ENCODE data around the gene ST6GALNAC3.
"Not testable (repeated sequence)": the region's sequence is repeated elsewhere in the genome, so short reads cannot be mapped to it uniquely, and the experiment has no call there.

The ST6GALNAC3 gene

GRCh38 chr1:76209238-76209637 lies 134.7 kb downstream of the ST6GALNAC3 start:
- no peak for DNase-seq

GRCh38 chr1:76209648-76210047 lies 135.1 kb downstream of the ST6GALNAC3 start:
- DNase-seq = no peak

DNA sequence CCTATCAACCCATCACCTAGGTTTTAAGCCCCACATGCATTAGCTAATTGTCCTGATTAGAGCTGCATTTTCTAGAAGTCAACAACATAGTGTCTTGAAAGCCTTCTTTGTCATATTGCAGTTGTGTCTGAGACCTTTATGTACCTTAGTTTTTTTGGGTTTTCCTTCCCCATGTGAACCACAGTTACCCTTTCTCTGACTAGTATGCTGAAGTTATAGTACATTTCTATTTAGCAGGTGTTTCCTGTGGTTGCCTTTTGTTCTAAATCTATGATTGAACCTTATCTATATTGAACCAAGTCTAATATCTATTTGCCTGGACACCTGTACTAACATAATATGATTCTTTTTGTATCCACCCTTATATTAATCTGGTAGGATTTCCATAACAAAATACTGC lies 135.6 kb downstream of the ST6GALNAC3 start:
- no peak for DNase-seq

GRCh38 chr1:76218888-76219287 lies 144.3 kb downstream of the ST6GALNAC3 start:
- DNase-seq = no peak

DNA sequence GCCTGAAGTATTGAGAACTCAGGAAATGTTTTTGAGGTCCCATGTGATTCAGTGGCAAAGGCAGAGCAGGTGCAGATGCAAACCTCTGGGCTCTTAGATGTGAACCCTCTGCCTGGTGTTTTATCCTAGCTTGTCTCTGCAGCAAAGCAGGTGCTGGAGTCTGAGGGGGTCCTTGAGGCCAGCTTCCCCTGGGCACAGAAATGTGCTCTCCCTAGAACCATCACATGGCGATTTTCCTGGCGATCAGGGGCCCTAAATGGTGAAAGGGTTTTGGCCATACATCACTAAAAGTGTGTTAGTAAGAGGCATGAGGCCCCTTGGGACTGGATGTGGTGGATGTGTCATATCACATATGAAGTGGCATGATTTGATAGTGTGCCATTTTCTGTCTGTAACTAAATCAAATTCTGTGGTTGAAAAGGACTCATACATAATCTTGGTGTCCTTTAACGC lies 144.8 kb downstream of the ST6GALNAC3 start:
- no peak for DNase-seq

GRCh38 chr1:76224752-76225151 lies 150.2 kb downstream of the ST6GALNAC3 start:
- DNase-seq = no peak

DNA sequence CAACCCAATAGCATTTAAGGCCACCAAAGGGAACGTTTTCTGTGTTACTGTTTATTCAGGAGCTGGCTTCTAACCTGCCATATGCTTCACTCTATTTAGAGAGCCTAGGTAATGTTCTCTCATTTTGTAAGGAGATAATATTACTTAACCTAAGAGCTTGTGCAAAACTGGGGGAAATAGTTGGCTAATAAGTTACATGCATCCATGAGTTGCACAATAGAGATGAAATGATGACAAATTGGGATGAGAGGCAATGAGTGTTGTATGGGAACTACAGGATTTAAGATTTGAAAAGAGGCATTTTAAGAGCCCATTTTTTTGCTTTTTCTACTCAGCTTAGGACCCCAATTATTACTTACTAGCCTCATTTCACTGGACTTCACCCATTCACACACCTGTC lies 151.0 kb downstream of the ST6GALNAC3 start:
- DNase-seq = no peak

DNA sequence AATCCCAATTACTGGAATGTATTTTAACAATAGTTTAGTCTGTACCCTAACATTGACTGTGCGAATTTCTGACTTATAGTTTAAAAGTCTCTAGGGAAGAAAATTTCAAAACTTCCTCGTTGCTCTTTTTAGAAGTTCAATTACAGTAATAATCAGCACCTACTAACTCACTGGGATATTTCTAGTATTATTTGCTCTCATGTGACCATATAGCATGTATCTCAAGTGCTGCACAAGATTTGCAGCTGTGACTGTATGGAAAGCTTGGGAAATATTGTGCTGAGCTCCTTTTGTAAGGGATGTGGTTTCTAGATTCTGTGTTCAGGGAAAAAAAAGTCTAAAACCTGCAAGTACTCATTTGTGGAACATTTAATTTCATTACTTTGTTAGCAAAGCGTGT lies 153.1 kb downstream of the ST6GALNAC3 start:
- DNase-seq = no peak

DNA sequence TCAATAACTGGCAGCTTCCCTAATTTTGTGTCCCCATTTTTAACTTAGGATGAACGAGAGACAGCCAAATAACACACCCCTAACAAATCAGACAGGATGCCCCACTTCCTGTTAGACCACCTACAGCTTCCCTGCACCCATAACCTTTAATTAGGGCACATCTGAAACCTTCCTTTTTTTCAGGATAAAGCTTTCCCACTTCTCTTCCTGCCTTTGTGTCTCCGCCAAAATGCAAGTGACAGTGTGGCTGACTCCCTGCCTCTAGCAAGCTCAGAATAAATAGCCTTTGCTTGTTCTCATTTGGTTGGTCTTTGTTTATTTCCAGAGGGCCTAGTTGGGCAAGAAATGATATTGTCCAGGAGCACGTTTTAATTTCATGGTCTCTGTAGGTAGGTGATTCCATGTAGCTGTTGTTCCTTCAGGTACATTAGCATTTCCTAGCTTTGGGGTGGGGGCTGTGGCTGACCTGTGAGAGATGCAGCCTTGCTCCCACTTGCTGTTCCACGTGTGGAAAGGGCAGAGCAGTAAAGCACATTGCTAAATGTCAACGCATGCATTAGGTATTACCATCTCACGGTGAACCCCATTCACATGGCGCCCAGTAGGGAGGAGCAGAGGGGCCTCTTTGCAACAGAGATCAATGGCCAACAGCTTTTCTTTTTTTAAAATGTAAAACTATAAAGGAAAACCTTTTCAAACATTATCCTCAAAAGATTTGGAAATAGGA lies 154.9 kb downstream of the ST6GALNAC3 start:
- DNase-seq = no peak

DNA sequence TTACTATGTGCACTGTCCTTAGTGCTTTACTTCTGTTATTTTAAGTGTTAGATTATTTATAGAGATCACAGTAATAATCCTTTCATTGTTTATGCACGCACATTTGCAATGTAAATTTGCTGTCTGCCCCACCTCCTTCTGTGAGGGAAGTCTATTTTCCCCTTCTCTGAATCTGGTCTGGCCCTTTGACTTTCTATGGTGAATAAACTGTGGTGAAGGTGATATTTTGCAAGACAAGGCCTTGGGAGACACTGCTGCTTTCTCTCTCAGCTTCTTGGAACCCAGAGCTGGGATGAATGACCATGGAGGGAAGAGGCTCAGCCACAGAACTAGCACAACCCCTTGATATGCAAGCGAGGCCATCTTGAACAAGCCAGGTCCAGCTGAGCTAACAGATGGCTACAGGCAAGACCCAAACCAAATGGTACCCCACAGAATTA lies 156.3 kb downstream of the ST6GALNAC3 start:
- no peak for DNase-seq

DNA sequence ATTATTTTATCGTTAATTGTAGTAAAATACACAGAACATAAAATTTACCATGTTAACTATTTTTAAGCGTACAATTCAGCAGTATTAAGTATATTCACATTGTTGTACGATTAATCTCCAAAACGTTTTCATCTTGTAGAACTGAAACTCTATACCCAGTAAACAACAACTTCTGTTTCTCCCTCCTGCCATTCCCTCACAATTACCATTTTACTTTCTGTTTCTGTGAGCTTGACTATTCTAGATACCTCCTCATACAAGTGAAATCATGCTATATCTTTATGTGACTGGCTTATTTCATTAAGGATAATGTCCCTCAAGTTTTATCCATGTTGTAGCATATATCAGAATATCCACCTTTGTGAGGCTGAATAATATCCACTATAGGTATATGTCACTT lies 156.8 kb downstream of the ST6GALNAC3 start:
- peak; percentile 38 for DNase-seq

DNA sequence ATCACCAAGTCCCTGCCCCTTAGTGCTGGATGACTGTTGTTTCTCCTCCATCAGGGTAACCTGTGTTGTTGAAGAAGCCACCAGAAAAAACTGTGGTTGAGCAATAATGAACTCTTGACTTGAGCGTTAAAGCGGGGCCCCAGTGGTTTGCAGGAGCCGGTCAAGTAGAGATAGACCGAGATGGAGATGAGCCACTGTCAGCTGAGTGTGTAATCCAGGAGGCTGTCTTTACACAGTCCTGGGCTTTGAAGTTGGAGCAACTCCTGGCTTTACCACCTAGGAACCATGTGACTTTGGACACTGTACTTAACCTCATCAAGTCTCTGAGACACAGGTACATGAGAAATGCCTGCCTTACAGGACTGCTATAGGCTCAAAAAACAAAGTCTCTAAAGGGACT lies 158.1 kb downstream of the ST6GALNAC3 start:
- DNase-seq = no peak

DNA sequence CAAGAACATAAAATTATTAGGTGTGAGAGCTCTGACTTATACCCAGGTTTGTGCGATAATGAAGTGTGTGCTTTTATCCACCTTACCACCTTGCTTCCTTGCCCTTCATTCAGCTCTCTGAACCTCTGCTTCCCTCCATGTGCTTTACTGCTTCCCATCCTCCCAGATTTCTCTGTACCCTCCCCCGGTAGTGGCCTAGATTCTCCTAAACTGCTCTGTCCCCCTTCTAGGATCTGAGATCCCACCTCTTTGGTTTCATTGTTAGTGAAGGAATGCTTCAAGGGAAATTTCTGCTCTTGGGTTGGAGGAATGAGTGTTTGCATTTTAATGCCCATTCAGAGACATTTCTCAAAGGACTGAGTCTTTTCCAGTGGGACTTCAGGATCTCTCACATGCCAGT lies 159.5 kb downstream of the ST6GALNAC3 start:
- DNase-seq = no peak

DNA sequence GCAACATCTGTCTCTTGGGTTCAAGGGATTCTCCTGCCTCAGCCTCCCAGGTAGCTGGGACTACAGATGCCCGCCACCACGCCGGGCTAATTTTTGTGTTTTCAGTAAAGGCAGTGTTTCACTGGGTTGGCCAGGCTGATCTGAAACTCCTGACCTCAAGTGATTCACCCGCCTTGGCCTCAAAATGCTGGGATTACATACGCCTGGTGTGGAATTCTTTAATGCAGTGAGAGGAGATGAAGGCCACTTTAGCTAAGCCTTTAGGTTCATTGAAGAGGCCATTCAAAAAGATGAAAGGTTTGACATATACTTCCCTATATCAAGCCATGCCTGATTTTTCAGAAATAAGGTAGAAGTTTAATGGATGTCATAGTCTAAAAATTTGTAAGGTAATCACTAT lies 162.7 kb downstream of the ST6GALNAC3 start:
- no peak for DNase-seq

GRCh38 chr1:76238094-76238628 lies 163.6 kb downstream of the ST6GALNAC3 start:
- no peak for DNase-seq

DNA sequence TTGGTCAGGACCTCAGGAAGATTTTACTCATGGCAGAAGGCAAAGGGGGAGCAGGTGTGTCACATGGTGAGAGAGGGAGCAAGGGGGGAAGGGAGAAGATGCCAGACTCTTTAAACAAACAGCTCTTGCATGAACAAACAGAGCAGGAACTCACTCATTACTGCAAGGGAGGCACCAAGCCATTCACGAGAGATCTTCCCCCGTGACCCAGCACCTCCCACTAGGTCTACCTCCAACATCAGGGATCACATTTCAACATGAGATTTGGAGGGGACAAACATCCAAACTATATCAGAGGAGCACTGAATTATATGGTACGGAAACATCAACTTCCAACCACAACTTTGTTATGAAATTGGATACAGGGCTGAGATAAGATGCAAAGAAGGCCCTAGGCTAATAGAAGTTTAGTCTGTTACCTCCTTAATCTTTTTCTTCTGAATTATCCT lies 164.9 kb downstream of the ST6GALNAC3 start:
- DNase-seq = no peak

DNA sequence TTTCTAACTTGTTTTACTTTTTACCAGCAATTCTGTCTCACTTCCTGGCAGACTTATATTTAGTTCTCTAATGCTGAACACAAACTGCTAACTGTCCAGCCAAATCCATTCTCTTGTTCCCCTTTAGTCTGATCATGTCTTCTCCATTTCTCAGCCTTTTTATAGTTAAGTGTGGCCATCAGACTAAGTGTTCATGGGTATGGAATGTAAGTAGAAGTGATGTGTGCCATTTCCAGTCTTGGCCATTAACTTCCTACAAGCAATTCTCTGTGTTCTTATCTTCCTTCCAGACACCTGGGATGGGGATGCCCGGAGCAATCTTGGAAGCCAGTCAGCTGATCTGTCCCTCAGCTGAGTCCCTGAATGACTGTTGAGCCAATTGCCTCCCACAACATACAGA lies 165.8 kb downstream of the ST6GALNAC3 start:
- DNase-seq = no peak

DNA sequence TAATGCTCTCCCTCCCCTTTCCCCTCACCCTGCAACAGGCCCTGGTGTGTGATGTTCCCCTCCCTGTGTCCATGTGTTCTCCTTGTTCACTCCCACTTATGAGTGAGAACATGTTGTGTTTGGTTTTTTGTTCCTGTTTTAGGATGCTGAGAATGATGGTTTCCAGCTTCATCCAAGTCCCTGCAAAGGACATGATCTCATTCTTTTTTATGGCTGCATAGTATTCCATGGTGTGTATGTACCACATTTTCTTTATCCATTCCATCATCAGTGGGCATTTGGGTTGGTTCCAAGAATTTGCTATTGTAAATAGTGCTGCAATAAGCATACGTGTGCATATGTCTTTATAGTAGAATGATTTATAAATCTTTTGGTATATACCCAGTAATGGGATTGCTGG lies 168.0 kb downstream of the ST6GALNAC3 start:
- not testable (repeated sequence) for DNase-seq

DNA sequence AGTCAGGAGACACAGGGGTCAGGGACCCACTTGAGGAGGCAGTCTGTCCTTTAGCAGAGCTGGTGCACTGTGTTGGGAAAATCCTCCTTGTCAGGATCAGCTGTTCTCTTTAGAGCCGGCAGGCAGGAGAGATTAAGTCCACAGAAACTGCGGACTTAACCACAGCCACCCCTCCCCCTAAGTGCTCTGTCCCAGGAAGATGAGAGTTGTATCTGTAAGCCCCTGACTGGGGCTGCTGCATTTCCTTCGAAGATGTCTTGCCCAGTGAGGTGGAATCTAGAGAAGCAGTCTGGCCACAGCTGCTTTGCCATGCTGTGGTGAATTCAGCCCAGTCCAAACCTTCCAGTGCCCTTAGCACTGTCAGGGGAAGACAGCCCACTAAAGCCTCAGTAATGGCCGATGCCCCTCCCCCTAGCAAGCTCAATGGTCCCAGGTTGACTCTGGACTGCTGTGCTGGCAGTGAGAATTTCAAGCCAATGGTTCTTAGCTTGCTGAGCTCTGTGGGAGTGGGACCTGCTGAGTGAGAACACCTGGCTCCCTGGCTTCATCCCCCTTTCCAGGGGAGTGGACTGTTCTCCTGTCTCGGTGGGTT lies 172.8 kb downstream of the ST6GALNAC3 start:
- DNase-seq = no peak

GRCh38 chr1:76250271-76250670 lies 175.7 kb downstream of the ST6GALNAC3 start:
- DNase-seq = no peak

- no peak for DNase-seq
Observed at GRCh38 chr1:76252431-76252830, 177.9 kb downstream of the ST6GALNAC3 start.

- DNase-seq = no peak
Observed at GRCh38 chr1:76254104-76255030, 179.8 kb downstream of the ST6GALNAC3 start.

All from DMS 273 treated with DMSO at 0.1 percent for 48 hours (cell line).